GM15510 (cell line): ENCODE results near the gene USP21.

Source experiments
- POLR2A ChIP-seq: IDR thresholded peaks from 3 replicates; pipeline ENCODE4 v1.6.1; 2011; ENCODE audit warnings: borderline replicate concordance; ENCODE audit not compliant: insufficient read length; ENCODE audit errors: extremely low read depth

Gene USP21

GRCh38 chr1:161193561-161194235 is 34.4 kb downstream of the USP21 start:
- TF ChIP-seq POLR2A = no peak

GRCh38 chr1:161195171-161195570 is 35.9 kb downstream of the USP21 start:
- TF ChIP-seq POLR2A = no peak

- TF ChIP-seq POLR2A = no peak
Measured at GRCh38 chr1:161196111-161196510, 36.8 kb downstream of the USP21 start.

GRCh38 chr1:161196521-161197451 is 37.5 kb downstream of the USP21 start:
- TF ChIP-seq POLR2A = no peak

- no peak for TF ChIP-seq POLR2A
Measured at GRCh38 chr1:161197560-161198193, 38.4 kb downstream of the USP21 start.

- TF ChIP-seq POLR2A = no peak
Measured at GRCh38 chr1:161198194-161198896, 39.0 kb downstream of the USP21 start.

- no peak for TF ChIP-seq POLR2A
Measured at GRCh38 chr1:161198897-161199431, 39.7 kb downstream of the USP21 start, which contains the start of gene ADAMTS4. TSS of gene ADAMTS4 (minus strand) at chr1:161199054. CDS start at chr1:161198627, 427 bp downstream.

- TF ChIP-seq POLR2A = no peak
Measured at GRCh38 chr1:161199506-161200139, 40.3 kb downstream of the USP21 start.

- TF ChIP-seq POLR2A = no peak
Measured at GRCh38 chr1:161200421-161200991, 41.2 kb downstream of the USP21 start.

- no peak for TF ChIP-seq POLR2A
Measured at GRCh38 chr1:161200992-161201835, 41.9 kb downstream of the USP21 start.

GRCh38 chr1:161201836-161202712 is 42.8 kb downstream of the USP21 start, which contains the start of gene NDUFS2:
TSS of gene NDUFS2 (plus strand) at chr1:161202367. CDS start at chr1:161202386, 19 bp downstream.
- peak; percentile 89 for TF ChIP-seq POLR2A
